ENCODE measurements around the gene ITGA1. TPM values are rescaled to one million over a fixed set of nuclear protein-coding genes. Genes with fewer than 3 reads are reported as not detected.

Gene ITGA1
- total and polyA plus RNA-seq, 2 of the 8 experiments (the other 6 are each of a cell fraction or from before 2014, with no cell fraction given): 2.3 to 9.0 TPM

DNA sequence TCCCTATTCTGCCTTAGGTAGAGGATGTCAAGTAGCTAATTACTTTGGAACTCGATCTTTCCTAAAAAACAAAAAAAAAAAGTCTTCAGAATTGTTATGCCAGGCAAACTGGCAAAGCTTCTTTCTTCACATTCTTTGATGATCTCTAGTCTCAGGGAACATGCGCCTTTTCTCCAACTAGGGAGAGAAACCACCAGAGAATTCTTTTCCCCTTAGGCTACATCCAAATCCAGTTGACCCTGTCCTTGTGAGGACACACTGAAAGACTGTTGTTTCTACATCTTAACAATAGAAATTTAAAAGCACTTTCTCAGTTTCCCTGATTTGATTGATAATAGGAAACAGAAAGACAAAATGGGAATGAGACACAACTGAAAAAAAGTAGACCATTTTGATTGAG is 106.7 kb downstream of the ITGA1 start:
- no peak overlapping the region for H2BK120ac ChIP-seq (replicated peaks; ENCODE audit: low read depth, low read length)
- no peaks in the 10 kb centered on the region for H3K23me2 ChIP-seq (ENCODE audit: low read depth, low read length)
- H3K18ac ChIP-seq (ENCODE audit: extremely low read depth, low read length): no peak overlapping the region
- DNase-seq (ENCODE audit: low read depth in 1 of 2, low spot score in 2 of 2) (no peak), FAIRE-seq (no peak)
- no peak overlapping the region for H2BK15ac ChIP-seq (ENCODE audit: low read length)
- H3K4me3 ChIP-seq (ENCODE audit: extremely low read depth in 1 of 4, insufficient read depth in 2 of 4, low read depth in 3 of 4, low read length in 4 of 4): no peak overlapping the region
- no peak overlapping the region for H3K9ac ChIP-seq (replicated peaks in 1 of 4; ENCODE audit: extremely low read depth in 1 of 4, low read depth in 3 of 4, low read length in 3 of 4)
- no peaks in the 10 kb centered on the region for H3K79me1 ChIP-seq (ENCODE audit: low read depth, low read length)
- H3K14ac ChIP-seq (ENCODE audit: insufficient read length): no peak overlapping the region
- no peaks in the 10 kb centered on the region for H3K4me1 ChIP-seq (replicated peaks in 1 of 4; ENCODE audit: control insufficient read depth in 3 of 4, insufficient read depth in 4 of 4, low read length in 3 of 4)
- H2AK5ac ChIP-seq (ENCODE audit: low read depth, low read length): no peak overlapping the region
- H2BK20ac ChIP-seq (ENCODE audit: low read length): no peak overlapping the region
- no peak overlapping the region for H3K27ac ChIP-seq (ENCODE audit: low read depth, low read length)
- H4K20me1 ChIP-seq (replicated peaks in 1 of 2; ENCODE audit: control insufficient read depth in 1 of 2, insufficient read depth in 2 of 2, low read length in 2 of 2): no peaks in the 10 kb centered on the region
- no peak overlapping the region for H4K5ac ChIP-seq (ENCODE audit: insufficient read length, low read depth, low read length)
- H3K4ac ChIP-seq (replicated peaks; ENCODE audit: insufficient read length, low read depth, low read length): no peak overlapping the region
- H3K9me3 ChIP-seq (ENCODE audit: insufficient read depth in 2 of 2, low read depth in 1 of 2, low read length in 1 of 2): no peaks in the 10 kb centered on the region
- H3K4me2 ChIP-seq (ENCODE audit: insufficient read depth in 1 of 2, low read depth in 2 of 2, low read length in 2 of 2): no peak overlapping the region
- H3K27me3 ChIP-seq (replicated peaks in 1 of 4; ENCODE audit: control insufficient read depth in 3 of 4, extremely low read depth in 1 of 4, insufficient read depth in 3 of 4, low read length in 3 of 4): no peaks in the 10 kb centered on the region
- no peak overlapping the region for H3K56ac ChIP-seq (replicated peaks; ENCODE audit: insufficient read length, low read depth, low read length)
- H3K79me2 ChIP-seq (ENCODE audit: control insufficient read depth in 1 of 2, insufficient read depth in 2 of 2, low read length in 2 of 2): no peaks in the 10 kb centered on the region
- no peak for TF ChIP-seq HDAC2 (IDR thresholded peaks at IDR 0.05; ENCODE audit: borderline replicate concordance in 1 of 2, low read depth in 2 of 2, low read length in 2 of 2)
- H3K36me3 ChIP-seq (ENCODE audit: control insufficient read depth in 2 of 4, insufficient read depth in 4 of 4, low read length in 3 of 4): no peaks in the 10 kb centered on the region
- POLR2A ChIA-PET (ENCODE audit: partially characterized antibody): no interaction called here
- CTCF ChIA-PET (ENCODE audit: partially characterized antibody): interaction anchor here (1.5 kb wide), 1 partner anchor 21 kb away, joined by 3 read pairs; no protein-coding TSS in a partner anchor
- 68% methylated on average over 2 of the region's 2 CpGs; no CpG with 5 or more reads in 1 of the 2 experiments for WGBS, 2 experiments (ENCODE audit: extremely low coverage in 1 of 2, insufficient coverage in 1 of 2, insufficient read length in 1 of 2, insufficient replicate concordance in 2 of 2, low coverage in 1 of 2, low lambda C conversion rate in 2 of 2, missing lambda C conversion rate in 1 of 2)
- H2BK12ac ChIP-seq (ENCODE audit: low read depth, low read length): no peak overlapping the region
- H3K23ac ChIP-seq (ENCODE audit: insufficient read length): no peak overlapping the region
- H4K8ac ChIP-seq (ENCODE audit: extremely low read depth, insufficient read depth, low read length): no peak overlapping the region
- H2BK5ac ChIP-seq (ENCODE audit: low read depth, low read length): no peak overlapping the region
- no peak overlapping the region for H4K91ac ChIP-seq (replicated peaks; ENCODE audit: insufficient read length, low read length)
- no peak overlapping the region for H2AFZ ChIP-seq (ENCODE audit: low read length)
